Duodenal mucosa (tissue), 2 donors: Measurements from ENCODE around the gene DCC.

Experiments
- H3K27ac ChIP-seq: one replicate; pipeline ENCODE4 v1.7.0; 2013; ENCODE audit warnings: low read depth, low read length
- H3K27me3 ChIP-seq, 2 donors: one replicate each; pipeline ENCODE4 v1.7.0; 2013; ENCODE audit warnings: low read length in 2 of 2, control low read depth in 1 of 2; ENCODE audit not compliant: insufficient read depth in 2 of 2, control insufficient read depth in 1 of 2
- H3K36me3 ChIP-seq, 2 donors: one replicate each; pipeline ENCODE4 v1.7.0; 2013; ENCODE audit warnings: low read length in 2 of 2, control low read depth in 1 of 2; ENCODE audit not compliant: insufficient read depth in 2 of 2, control insufficient read depth in 1 of 2
- H3K4me1 ChIP-seq, 2 donors: one replicate each; pipeline ENCODE4 v1.7.0; 2013; ENCODE audit warnings: low read length in 2 of 2, control low read depth in 1 of 2; ENCODE audit not compliant: insufficient read depth in 2 of 2, control insufficient read depth in 1 of 2
- H3K4me3 ChIP-seq, 2 donors: one replicate each; pipeline ENCODE4 v1.7.0; 2013; ENCODE audit warnings: low read length in 2 of 2, low read depth in 1 of 2
- H3K9ac ChIP-seq, 2 donors: one replicate each; pipeline ENCODE4 v1.7.0; 2013; ENCODE audit warnings: low read length in 2 of 2, low read depth in 1 of 2
- H3K9me3 ChIP-seq, 2 donors: one replicate each; pipeline ENCODE4 v1.7.0; 2013; ENCODE audit warnings: low read length in 2 of 2, control low read depth in 1 of 2; ENCODE audit not compliant: control insufficient read depth in 1 of 2

DCC gene

DNA sequence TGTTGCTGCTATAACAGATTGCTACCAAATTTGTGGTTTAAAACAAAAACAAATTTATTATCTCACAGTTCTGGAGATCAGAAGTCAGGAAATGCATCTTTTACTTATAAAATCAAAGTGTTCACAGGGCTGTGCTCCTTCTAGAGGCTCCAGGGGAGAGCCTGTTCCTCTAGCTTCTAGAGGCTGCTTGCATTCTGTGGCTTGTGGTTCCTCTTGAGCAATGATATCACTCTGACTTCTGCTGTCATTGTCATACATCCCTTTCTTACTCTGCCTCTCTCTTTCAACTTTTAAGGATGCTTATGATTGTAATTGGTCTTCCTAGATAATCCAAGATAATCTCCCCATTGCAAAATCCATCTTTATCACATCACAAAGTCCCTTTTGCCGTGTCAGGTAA, 6.1 kb upstream of the DCC start:
- Histone ChIP-seq H3K36me3 (no peaks in the 10 kb centered on the region), H3K27me3 (peaks cover 0 to 4% of the 10 kb centered on the region in 2 donors), H3K4me1 (no peaks in the 10 kb centered on the region), H3K27ac (no peak overlapping the region), H3K9ac (no peak overlapping the region), H3K9me3 (no peaks in the 10 kb centered on the region), H3K4me3 (no peak overlapping the region)

DNA sequence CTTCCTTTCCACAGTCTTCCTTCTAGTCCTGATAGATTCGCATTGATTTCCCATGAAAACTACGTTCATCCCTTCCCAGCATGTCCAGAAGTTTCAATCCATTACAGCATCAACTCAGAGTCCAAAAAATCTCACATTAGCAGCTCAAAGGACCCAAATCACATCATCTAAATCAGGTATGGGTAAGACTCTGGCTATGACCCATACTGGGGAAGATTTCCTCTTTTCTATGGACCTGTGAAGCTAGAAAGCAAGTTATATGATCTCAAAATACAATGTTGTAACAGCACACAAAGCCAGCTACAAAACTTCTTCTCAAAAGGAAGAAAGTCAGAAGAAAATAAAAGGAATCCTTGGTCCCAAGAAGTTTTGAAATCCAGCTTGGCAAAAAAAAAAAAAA, 5.7 kb upstream of the DCC start:
- no peak overlapping the region for H3K27ac ChIP-seq
- H3K27me3 ChIP-seq, result peaks cover 0 to 7% of the 10 kb centered on the region in 2 donors
- no peak overlapping the region for H3K9ac ChIP-seq

DNA sequence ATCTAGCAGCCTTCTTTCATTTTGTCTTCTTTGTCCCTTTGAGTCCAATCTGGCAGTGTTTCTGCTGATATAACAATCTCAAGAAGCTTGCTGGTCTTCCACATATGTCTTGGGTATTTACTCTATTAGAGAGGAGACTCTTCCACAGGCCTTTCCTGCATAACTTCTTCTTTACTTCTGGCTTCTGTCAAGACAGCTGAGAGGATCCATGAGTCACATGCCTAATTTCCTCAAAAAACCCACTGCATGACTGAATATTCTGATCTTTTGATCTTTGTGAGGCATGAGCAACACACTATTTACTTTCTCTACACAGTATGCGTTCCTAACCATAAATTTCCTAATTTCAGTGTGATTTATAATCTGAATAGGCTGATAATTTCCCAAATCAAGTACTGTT, 5.1 kb upstream of the DCC start:
- Histone ChIP-seq H3K9me3 (no peaks in the 10 kb centered on the region), H3K4me3 (no peak overlapping the region), H3K36me3 (no peaks in the 10 kb centered on the region), H3K27me3 (peaks cover 3 to 13% of the 10 kb centered on the region in 2 donors), H3K9ac (no peak overlapping the region), H3K4me1 (no peaks in the 10 kb centered on the region), H3K27ac (no peak overlapping the region)

More for the DNA sequence above, 5.7 kb upstream of the DCC start:
- H3K36me3 ChIP-seq, result no peaks in the 10 kb centered on the region
- H3K9me3 ChIP-seq, result no peaks in the 10 kb centered on the region
- H3K4me1 ChIP-seq, result no peaks in the 10 kb centered on the region
- H3K4me3 ChIP-seq, result no peak overlapping the region

DNA sequence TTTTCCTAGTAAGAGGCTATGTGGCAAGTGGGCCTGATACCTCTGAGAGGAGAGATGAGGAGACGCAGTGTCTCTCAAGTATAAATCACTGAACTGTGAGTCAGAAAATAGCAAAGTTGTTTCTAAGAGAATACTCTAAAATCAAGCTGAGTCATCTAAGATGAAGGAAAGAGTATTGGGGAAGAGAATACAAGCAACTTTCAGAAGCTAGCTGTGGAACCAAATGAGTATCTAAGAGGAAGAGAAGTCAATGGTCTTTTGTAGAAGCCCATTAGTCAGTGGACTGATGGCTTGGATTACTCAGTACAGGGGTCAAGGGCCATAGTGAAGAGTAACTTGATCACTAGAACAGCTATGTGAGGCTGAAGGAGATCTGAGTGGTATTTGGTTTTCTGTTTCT, 2.7 kb upstream of the DCC start:
- no peak overlapping the region for H3K9ac ChIP-seq
- H3K27me3 ChIP-seq, result peaks cover 25 to 36% of the 10 kb centered on the region in 2 donors
- no peaks in the 10 kb centered on the region for H3K36me3 ChIP-seq
- no peaks in the 10 kb centered on the region for H3K9me3 ChIP-seq
- H3K27ac ChIP-seq, result no peak overlapping the region
- H3K4me1 ChIP-seq, result no peaks in the 10 kb centered on the region
- H3K4me3 ChIP-seq, result no peak overlapping the region

DNA sequence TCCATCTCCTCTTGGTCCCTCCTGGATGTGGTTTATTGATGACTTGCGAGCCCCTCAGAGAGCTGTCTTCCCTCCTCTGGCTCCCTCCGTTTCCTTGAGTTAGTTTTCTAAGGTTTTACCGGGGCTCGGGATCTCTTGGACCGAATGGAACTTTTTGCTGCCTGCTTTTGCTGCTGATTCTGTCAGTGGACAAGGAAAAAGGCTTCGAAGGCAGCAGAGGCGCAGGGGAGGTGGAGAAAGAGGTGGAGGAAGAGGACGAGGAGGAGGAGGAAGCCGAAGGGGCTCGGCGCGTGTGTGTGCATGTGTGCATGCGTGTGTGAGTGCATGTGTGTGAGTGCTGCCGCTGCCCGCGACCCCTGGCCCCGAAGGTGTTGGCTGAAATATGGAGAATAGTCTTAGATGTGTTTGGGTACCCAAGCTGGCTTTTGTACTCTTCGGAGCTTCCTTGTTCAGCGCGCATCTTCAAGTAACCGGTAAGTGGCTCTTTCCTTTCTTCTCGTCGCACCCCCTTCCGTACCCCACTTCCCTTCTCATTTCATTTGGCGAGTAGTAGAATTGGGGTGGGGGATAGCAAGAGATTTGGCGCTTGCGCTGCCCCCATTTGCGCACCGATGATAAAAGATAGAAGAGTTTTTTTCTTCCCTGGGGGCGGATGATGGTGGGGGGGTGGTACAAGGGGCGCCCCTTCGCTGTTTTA, 557 bp downstream of the DCC start:
- H3K27me3 ChIP-seq, result peaks cover 25 to 40% of the 10 kb centered on the region in 2 donors
- H3K4me3 ChIP-seq, result peak overlapping the region in 1 of 2 donors; percentile 7
- no peaks in the 10 kb centered on the region for H3K36me3 ChIP-seq
- no peaks in the 10 kb centered on the region for H3K9me3 ChIP-seq
- H3K9ac ChIP-seq, result no peak overlapping the region
- no peak overlapping the region for H3K27ac ChIP-seq
- H3K4me1 ChIP-seq, result no peaks in the 10 kb centered on the region

DNA sequence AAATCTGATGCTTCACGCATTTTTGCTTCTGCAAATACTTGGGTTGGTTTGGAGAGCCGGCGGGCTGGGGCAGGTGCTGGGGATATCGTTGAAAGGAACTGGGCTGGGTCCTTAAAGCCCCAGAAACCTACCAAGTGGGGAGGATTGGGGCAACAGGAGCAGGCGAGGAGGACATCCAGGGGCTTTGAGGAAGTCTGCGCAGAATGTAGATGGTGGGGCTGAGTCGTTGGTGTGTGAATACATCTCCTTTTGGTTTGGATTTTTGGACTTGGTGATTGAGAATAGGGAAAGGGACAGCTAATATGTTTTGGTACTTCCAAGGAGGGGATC, 1.1 kb downstream of the DCC start:
- no peak overlapping the region for H3K4me3 ChIP-seq
- H3K36me3 ChIP-seq, result no peaks in the 10 kb centered on the region
- no peak overlapping the region for H3K9ac ChIP-seq
- no peaks in the 10 kb centered on the region for H3K4me1 ChIP-seq
- no peak overlapping the region for H3K27ac ChIP-seq
- H3K27me3 ChIP-seq, result peaks cover 25 to 40% of the 10 kb centered on the region in 2 donors
- no peaks in the 10 kb centered on the region for H3K9me3 ChIP-seq

DNA sequence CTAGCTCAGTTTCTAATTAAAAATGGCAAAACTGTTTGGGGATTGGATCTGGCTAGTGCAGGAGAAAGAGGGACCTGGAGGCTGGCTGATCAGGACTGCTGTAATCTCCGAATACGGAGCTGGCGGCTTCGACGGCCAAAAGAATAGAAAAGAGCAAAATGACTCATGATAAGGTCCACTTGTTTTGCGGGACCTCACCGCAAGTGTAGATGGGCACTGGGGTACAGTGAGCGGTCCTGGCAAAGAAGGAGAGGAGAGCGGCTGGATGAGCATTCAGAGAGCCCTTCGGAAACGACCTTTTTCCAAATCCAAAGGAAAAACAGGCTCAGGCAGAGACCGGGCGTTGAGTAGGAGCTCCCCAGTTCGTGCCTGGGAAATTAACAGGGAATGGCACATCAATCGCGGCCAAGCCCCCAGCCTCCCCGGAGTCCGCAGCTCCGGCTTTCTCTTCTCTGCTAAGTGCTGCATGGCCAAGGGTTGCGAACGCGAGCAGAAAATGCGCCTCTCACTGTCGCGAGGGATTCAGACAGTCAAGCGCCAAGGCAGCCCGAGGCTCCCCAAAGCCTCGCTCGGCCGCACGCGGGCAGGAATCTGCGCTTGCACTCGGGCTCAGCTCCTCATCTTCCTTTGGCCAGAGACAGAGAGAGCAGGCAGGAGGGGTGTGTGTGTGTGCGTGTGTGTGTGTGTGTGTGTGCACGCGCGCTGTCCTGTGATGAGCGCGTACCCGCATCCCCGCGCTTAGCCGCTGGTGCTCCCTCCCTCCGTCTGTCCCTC, 1.8 kb downstream of the DCC start:
- H3K9ac ChIP-seq, result no peak overlapping the region
- no peak overlapping the region for H3K27ac ChIP-seq
- no peaks in the 10 kb centered on the region for H3K36me3 ChIP-seq
- H3K27me3 ChIP-seq, result peaks cover 25 to 40% of the 10 kb centered on the region in 2 donors
- H3K9me3 ChIP-seq, result no peaks in the 10 kb centered on the region
- H3K4me3 ChIP-seq, result no peak overlapping the region
- H3K4me1 ChIP-seq, result no peaks in the 10 kb centered on the region

DNA sequence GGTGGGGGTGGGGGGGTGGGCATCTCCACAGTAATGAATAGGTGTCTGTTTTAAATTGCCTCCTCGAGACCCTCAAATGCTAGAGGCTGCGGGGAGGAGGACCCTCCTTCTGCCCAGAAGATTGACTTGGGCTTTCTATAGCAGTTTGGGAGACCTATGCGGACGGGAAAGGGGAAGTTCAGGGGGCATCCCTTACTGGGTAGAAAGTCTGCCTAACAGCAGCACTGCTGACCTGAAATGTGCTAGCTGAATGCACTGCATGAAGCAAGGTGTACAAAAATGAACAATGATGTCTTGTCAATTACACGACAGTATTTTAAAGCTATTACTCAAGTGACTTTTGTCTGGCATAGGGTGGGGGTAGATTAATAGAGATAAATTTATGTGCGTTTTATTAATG, 2.5 kb downstream of the DCC start:
- no peak overlapping the region for H3K9ac ChIP-seq
- no peaks in the 10 kb centered on the region for H3K36me3 ChIP-seq
- H3K4me1 ChIP-seq, result no peaks in the 10 kb centered on the region
- no peak overlapping the region for H3K4me3 ChIP-seq
- H3K27me3 ChIP-seq, result peaks cover 25 to 40% of the 10 kb centered on the region in 2 donors
- no peak overlapping the region for H3K27ac ChIP-seq
- no peaks in the 10 kb centered on the region for H3K9me3 ChIP-seq

DNA sequence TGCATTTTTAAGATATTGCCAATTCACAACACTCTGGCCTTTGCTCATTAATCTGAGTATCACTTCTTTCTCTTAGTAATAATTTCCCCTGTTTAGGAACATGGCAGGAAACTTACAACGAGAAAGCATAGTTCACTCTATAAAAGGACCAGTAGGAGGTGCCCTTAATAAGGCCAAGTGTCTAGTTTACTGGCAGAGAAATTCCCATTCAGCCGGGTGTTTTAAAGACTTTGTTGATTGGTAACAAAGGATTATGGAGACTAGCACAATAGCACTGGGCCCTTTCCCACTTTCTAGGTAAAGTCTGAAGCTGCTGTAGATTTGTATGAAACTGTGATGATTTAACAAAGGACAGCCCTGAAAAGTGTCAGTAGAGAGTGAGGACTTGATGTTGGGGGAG, 3.1 kb downstream of the DCC start:
- Histone ChIP-seq H3K27ac (no peak overlapping the region), H3K36me3 (no peaks in the 10 kb centered on the region), H3K9ac (no peak overlapping the region), H3K4me1 (no peaks in the 10 kb centered on the region), H3K4me3 (no peak overlapping the region), H3K27me3 (peaks cover 25 to 40% of the 10 kb centered on the region in 2 donors), H3K9me3 (no peaks in the 10 kb centered on the region)

DNA sequence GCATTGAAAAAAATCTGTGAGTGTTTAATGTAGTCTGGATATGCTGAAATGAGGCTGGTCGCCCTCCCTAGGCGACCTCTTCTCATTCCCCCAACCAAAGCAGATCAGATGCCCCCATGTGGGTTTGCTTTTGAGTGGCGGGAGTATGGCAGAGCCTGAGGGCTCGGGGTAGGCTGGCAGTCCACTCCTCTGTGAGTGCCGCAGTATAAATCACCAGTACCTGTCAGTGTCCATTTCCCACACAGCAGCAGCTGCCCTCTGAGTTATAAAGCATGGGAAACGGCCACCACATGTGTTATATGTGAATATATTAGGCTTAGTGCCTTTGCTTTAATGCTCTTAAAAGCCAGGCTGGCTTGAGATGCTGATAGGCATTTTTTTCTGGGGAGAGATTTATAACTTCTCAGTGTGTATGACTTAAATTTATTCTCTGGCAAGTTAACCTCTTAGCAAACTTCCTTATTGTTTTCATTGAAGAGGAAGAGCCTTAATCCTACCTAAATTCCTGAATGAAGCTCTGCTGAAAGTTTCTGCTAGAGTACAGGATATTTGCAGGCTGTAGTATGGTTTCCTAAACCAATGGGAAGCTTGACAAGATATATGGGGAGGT, 3.8 kb downstream of the DCC start:
- H3K9ac ChIP-seq, result no peak overlapping the region
- H3K9me3 ChIP-seq, result no peaks in the 10 kb centered on the region
- no peak overlapping the region for H3K27ac ChIP-seq
- no peaks in the 10 kb centered on the region for H3K4me1 ChIP-seq
- H3K36me3 ChIP-seq, result no peaks in the 10 kb centered on the region
- no peak overlapping the region for H3K4me3 ChIP-seq
- H3K27me3 ChIP-seq, result peaks cover 25 to 36% of the 10 kb centered on the region in 2 donors
